KMS-11 (cell line): Measurements from ENCODE around the gene PCSK6.

Source experiments
- H2AFZ ChIP-seq: fragments of 200-600 bp; sonication (generic); 2 replicates; pipeline ENCODE4 v1.6.1; 2016; ENCODE audit warnings: antibody characterized with exemption, mixed run types, low read depth
- H3K27ac ChIP-seq: fragments of 200-600 bp; sonication (generic); 2 replicates; pipeline ENCODE4 v1.6.1; 2016; ENCODE audit warnings: mild to moderate bottlenecking, mixed run types
- H3K27me3 ChIP-seq: fragments of 200-600 bp; sonication (generic); 2 replicates; pipeline ENCODE4 v1.6.1; 2017; ENCODE audit warnings: mild to moderate bottlenecking, low read depth, mixed run types, moderate library complexity; ENCODE audit not compliant: insufficient read depth
- H3K36me3 ChIP-seq: fragments of 200-600 bp; sonication (generic); 2 replicates; pipeline ENCODE4 v1.6.1; 2017; ENCODE audit warnings: mild to moderate bottlenecking, mixed run types; ENCODE audit not compliant: insufficient read depth
- H3K4me1 ChIP-seq: fragments of 200-600 bp; sonication (generic); 2 replicates; pipeline ENCODE4 v1.6.1; 2016; ENCODE audit warnings: mild to moderate bottlenecking, low read depth, mixed run types; ENCODE audit not compliant: poor library complexity, severe bottlenecking
- H3K4me2 ChIP-seq: fragments of 200-600 bp; sonication (generic); 2 replicates; pipeline ENCODE4 v1.7.0; 2016; ENCODE audit warnings: mild to moderate bottlenecking, mixed run types
- H3K4me3 ChIP-seq: fragments of 200-600 bp; sonication (generic); IDR thresholded peaks from 2 replicates; pipeline ENCODE4 v1.6.1; 2017; ENCODE audit warnings: low read depth, low read length, mixed read lengths; ENCODE audit not compliant: insufficient read depth
- H3K79me2 ChIP-seq: fragments of 200-600 bp; sonication (generic); 2 replicates; pipeline ENCODE4 v1.6.1; 2016; ENCODE audit warnings: low read depth, mixed run types; ENCODE audit not compliant: insufficient read depth
- H3K9ac ChIP-seq: fragments of 200-600 bp; sonication (generic); 2 replicates; pipeline ENCODE4 v1.6.1; 2016; ENCODE audit warnings: mild to moderate bottlenecking, mixed run types
- H4K20me1 ChIP-seq: fragments of 200-600 bp; sonication (generic); 2 replicates; pipeline ENCODE4 v1.6.1; 2016; ENCODE audit warnings: mild to moderate bottlenecking, mixed run types; ENCODE audit not compliant: insufficient read depth
- CTCF ChIP-seq: fragments of 200-600 bp; sonication (generic); conservative IDR thresholded peaks from 2 replicates; pipeline ENCODE4 v1.6.1; 2017; ENCODE audit warnings: low read depth, mild to moderate bottlenecking, antibody characterized with exemption, low read length, moderate library complexity, mixed read lengths

PCSK6 gene

GRCh38 chr15:101458908-101459578 lies 30.5 kb downstream of the PCSK6 start:
- H3K4me1 ChIP-seq = no peaks in the 10 kb centered on the region
- no peak for TF ChIP-seq CTCF
- H3K27ac ChIP-seq = no peak overlapping the region

GRCh38 chr15:101458158-101458900 lies 31.2 kb downstream of the PCSK6 start:
- H3K4me2 ChIP-seq = no peak overlapping the region
- no peaks in the 10 kb centered on the region for H4K20me1 ChIP-seq
- no peak overlapping the region for H2AFZ ChIP-seq
- no peak overlapping the region for H3K4me3 ChIP-seq
- H3K27ac ChIP-seq = no peak overlapping the region
- H3K27me3 ChIP-seq = no peaks in the 10 kb centered on the region
- TF ChIP-seq CTCF = no peak
- H3K79me2 ChIP-seq = no peaks in the 10 kb centered on the region
- H3K9ac ChIP-seq = no peak overlapping the region
- H3K36me3 ChIP-seq = no peaks in the 10 kb centered on the region
- H3K4me1 ChIP-seq = no peaks in the 10 kb centered on the region

More at GRCh38 chr15:101458908-101459578, 30.5 kb downstream of the PCSK6 start:
- no peaks in the 10 kb centered on the region for H4K20me1 ChIP-seq
- H3K4me2 ChIP-seq = no peak overlapping the region
- no peaks in the 10 kb centered on the region for H3K36me3 ChIP-seq
- H3K4me3 ChIP-seq = no peak overlapping the region
- H3K79me2 ChIP-seq = no peaks in the 10 kb centered on the region
- H2AFZ ChIP-seq = no peak overlapping the region
- no peaks in the 10 kb centered on the region for H3K27me3 ChIP-seq
- no peak overlapping the region for H3K9ac ChIP-seq

- H3K27ac ChIP-seq = no peak overlapping the region
- H3K4me1 ChIP-seq = no peaks in the 10 kb centered on the region
- TF ChIP-seq CTCF = no peak
- no peaks in the 10 kb centered on the region for H3K27me3 ChIP-seq
- H3K9ac ChIP-seq = no peak overlapping the region
- H4K20me1 ChIP-seq = no peaks in the 10 kb centered on the region
- H3K36me3 ChIP-seq = no peaks in the 10 kb centered on the region
- H3K4me3 ChIP-seq = no peak overlapping the region
- no peak overlapping the region for H3K4me2 ChIP-seq
- no peaks in the 10 kb centered on the region for H3K79me2 ChIP-seq
- H2AFZ ChIP-seq = no peak overlapping the region
These were observed 31.8 kb downstream of the PCSK6 start for GRCh38 chr15:101457696-101458095.

- TF ChIP-seq CTCF = no peak
- no peaks in the 10 kb centered on the region for H4K20me1 ChIP-seq
- no peak overlapping the region for H3K27ac ChIP-seq
- no peaks in the 10 kb centered on the region for H3K27me3 ChIP-seq
- H3K36me3 ChIP-seq = no peaks in the 10 kb centered on the region
- H3K4me1 ChIP-seq = no peaks in the 10 kb centered on the region
- no peak overlapping the region for H3K4me3 ChIP-seq
- no peaks in the 10 kb centered on the region for H3K79me2 ChIP-seq
- H2AFZ ChIP-seq = no peak overlapping the region
- no peak overlapping the region for H3K4me2 ChIP-seq
- H3K9ac ChIP-seq = no peak overlapping the region
These were observed 33.3 kb downstream of the PCSK6 start for GRCh38 chr15:101456057-101456739.
